ENCODE results near the gene TFAP2A. TPM values are rescaled to one million over a fixed set of nuclear protein-coding genes. Genes with fewer than 3 reads are reported as not detected.

Gene TFAP2A
- total RNA-seq, 1 experiment from 2014 or later = 87.4 TPM

- no peak for TF ChIP-seq CTCF (IDR thresholded peaks at IDR 0.05; ENCODE audit: unreplicated experiment)
- DNase-seq (ENCODE audit: unreplicated experiment) = peak; percentile 57
These were observed 19.4 kb upstream of the TFAP2A start for GRCh38 chr6:10434235-10434634.

GRCh38 chr6:10433322-10433721 is 18.4 kb upstream of the TFAP2A start:
- no peak for DNase-seq (ENCODE audit: unreplicated experiment)
- POLR2A ChIA-PET = interaction anchor here (0.6 to 17.6 kb wide), 8 partner anchors 8 to 1809 kb away, joined by 3 to 763 read pairs (median 6); partner anchors contain the start of gene TFAP2A
- H3K27me3 Mint-ChIP-seq (ENCODE audit: insufficient read depth, unreplicated experiment) = no peaks in the 10 kb centered on the region
- CTCF ChIA-PET = interaction anchor here (1.1 to 4.6 kb wide), 8 partner anchors 14 to 1726 kb away, joined by 4 to 33 read pairs (median 5); partner anchors contain the start of gene TFAP2A
- peaks cover 39% of the 10 kb centered on the region for H3K4me1 Mint-ChIP-seq (ENCODE audit: insufficient read depth, unreplicated experiment)
- no peak for TF ChIP-seq CTCF (IDR thresholded peaks at IDR 0.05; ENCODE audit: unreplicated experiment)
- intact Hi-C loops (cut with micrococcal nuclease) = loop anchor here (5.0 kb wide), 1 partner anchor 34 kb away; no protein-coding TSS in a partner anchor
- no TSS peak for BruUV-seq (replicated peaks)
- peak overlapping the region; percentile 91 for H3K27ac Mint-ChIP-seq (ENCODE audit: low read depth, unreplicated experiment)
- no peak overlapping the region for H3K4me3 Mint-ChIP-seq (ENCODE audit: unreplicated experiment)
- no peaks in the 10 kb centered on the region for H3K9me3 Mint-ChIP-seq (ENCODE audit: unreplicated experiment)
- no peaks in the 10 kb centered on the region for H3K36me3 Mint-ChIP-seq (ENCODE audit: insufficient read depth, unreplicated experiment)

More at GRCh38 chr6:10434235-10434634, 19.4 kb upstream of the TFAP2A start:
- peaks cover 38% of the 10 kb centered on the region for H3K4me1 Mint-ChIP-seq (ENCODE audit: insufficient read depth, unreplicated experiment)
- ChIA-PET POLR2A (interaction anchor here (0.6 to 17.6 kb wide), 14 partner anchors 9 to 1451 kb away, joined by 3 to 763 read pairs (median 4); partner anchors contain the start of genes C6orf52, PAK1IP1 and TFAP2A), CTCF (interaction anchor here (0.6 to 4.6 kb wide), 19 partner anchors 15 to 1727 kb away, joined by 3 to 33 read pairs (median 4); partner anchors contain the start of gene TFAP2A)
- H3K9me3 Mint-ChIP-seq (ENCODE audit: unreplicated experiment) = no peaks in the 10 kb centered on the region
- H3K4me3 Mint-ChIP-seq (ENCODE audit: unreplicated experiment) = peak overlapping the region; percentile 61
- H3K36me3 Mint-ChIP-seq (ENCODE audit: insufficient read depth, unreplicated experiment) = no peaks in the 10 kb centered on the region
- TSS peak; percentile 17 for BruUV-seq (replicated peaks)
- intact Hi-C loops (cut with micrococcal nuclease) = loop anchor here (5.0 kb wide), 1 partner anchor 33 kb away; no protein-coding TSS in a partner anchor
- peak overlapping the region; percentile 91 for H3K27ac Mint-ChIP-seq (ENCODE audit: low read depth, unreplicated experiment)
- H3K27me3 Mint-ChIP-seq (ENCODE audit: insufficient read depth, unreplicated experiment) = no peaks in the 10 kb centered on the region

- H3K27ac Mint-ChIP-seq (ENCODE audit: low read depth, unreplicated experiment) = peak overlapping the region; percentile 92
- intact Hi-C loops (cut with micrococcal nuclease) = loop anchor here (5.0 kb wide), 1 partner anchor 36 kb away; no protein-coding TSS in a partner anchor
These were observed 16.7 kb upstream of the TFAP2A start for GRCh38 chr6:10431423-10432164.

More at GRCh38 chr6:10431423-10432164, 16.7 kb upstream of the TFAP2A start:
- H3K36me3 Mint-ChIP-seq (ENCODE audit: insufficient read depth, unreplicated experiment) = no peaks in the 10 kb centered on the region
- no peaks in the 10 kb centered on the region for H3K9me3 Mint-ChIP-seq (ENCODE audit: unreplicated experiment)
- H3K4me3 Mint-ChIP-seq (ENCODE audit: unreplicated experiment) = no peak overlapping the region
- peak; percentile 93 for DNase-seq (ENCODE audit: unreplicated experiment)
- ChIA-PET POLR2A (interaction anchor here (0.5 to 17.6 kb wide), 16 partner anchors 10 to 1805 kb away, joined by 3 to 763 read pairs (median 4); partner anchors contain the start of gene TFAP2A), CTCF (interaction anchor here (0.7 to 1.4 kb wide), 5 partner anchors 9 to 1181 kb away, joined by 3 to 4 read pairs (median 3); no protein-coding TSS in a partner anchor)
- no peaks in the 10 kb centered on the region for H3K27me3 Mint-ChIP-seq (ENCODE audit: insufficient read depth, unreplicated experiment)
- TF ChIP-seq CTCF (IDR thresholded peaks at IDR 0.05; ENCODE audit: unreplicated experiment) = no peak
- BruUV-seq (replicated peaks) = no TSS peak
- H3K4me1 Mint-ChIP-seq (ENCODE audit: insufficient read depth, unreplicated experiment) = peaks cover 42% of the 10 kb centered on the region
